Jurkat, Clone E6-1 (cell line): ENCODE data around the gene FBXW7.
"Not testable (repeated sequence)": the region's sequence is repeated elsewhere in the genome, so short reads cannot be mapped to it uniquely, and the experiment has no call there.

Source experiments
- DNase-seq: peaks from one replicate; pipeline ENCODE4 v3.0.0-alpha.2; 2011; ENCODE audit warnings: low read depth, low spot score
- H3K4me3 ChIP-seq: 2 replicates; pipeline ENCODE4 v1.5.1; 2011; ENCODE audit warnings: mild to moderate bottlenecking, low read length, control low read depth, moderate library complexity

Gene FBXW7

GRCh38 chr4:152556283-152556682, 20.4 kb upstream of the FBXW7 start:
- no peak overlapping the region for H3K4me3 ChIP-seq
- no peak for DNase-seq

GRCh38 chr4:152554742-152555141, 18.9 kb upstream of the FBXW7 start:
- no peak for DNase-seq
- H3K4me3 ChIP-seq, result no peak overlapping the region

- not testable (repeated sequence) for H3K4me3 ChIP-seq, DNase-seq
These were observed 14.8 kb upstream of the FBXW7 start for GRCh38 chr4:152550687-152551086.

GRCh38 chr4:152545088-152545487, 9.2 kb upstream of the FBXW7 start:
- DNase-seq, result no peak
- no peak overlapping the region for H3K4me3 ChIP-seq

GRCh38 chr4:152544533-152544932, 8.6 kb upstream of the FBXW7 start:
- DNase-seq, H3K4me3 ChIP-seq: not testable (repeated sequence)

GRCh38 chr4:152540941-152541340, 5.0 kb upstream of the FBXW7 start:
- no peak for DNase-seq
- H3K4me3 ChIP-seq, result no peak overlapping the region

GRCh38 chr4:152540293-152540674, 4.4 kb upstream of the FBXW7 start:
- no peak overlapping the region for H3K4me3 ChIP-seq
- no peak for DNase-seq

GRCh38 chr4:152539556-152540292, 3.8 kb upstream of the FBXW7 start:
- no peak for DNase-seq
- no peak overlapping the region for H3K4me3 ChIP-seq

- H3K4me3 ChIP-seq, result no peak overlapping the region
- DNase-seq, result no peak
These were observed 2.0 kb upstream of the FBXW7 start for GRCh38 chr4:152537881-152538280.

GRCh38 chr4:152536545-152537182, 772 bp upstream of the FBXW7 start:
- DNase-seq, result peak; percentile 77
- H3K4me3 ChIP-seq, result peak overlapping the region; percentile 92

GRCh38 chr4:152535360-152535902, 461 bp downstream of the FBXW7 start:
- H3K4me3 ChIP-seq, result peak overlapping the region; percentile 74
- no peak for DNase-seq

- H3K4me3 ChIP-seq, result peak overlapping the region; percentile 74
- no peak for DNase-seq
These were observed 1.1 kb downstream of the FBXW7 start for GRCh38 chr4:152534541-152535359.

- no peak overlapping the region for H3K4me3 ChIP-seq
- no peak for DNase-seq
These were observed 4.4 kb downstream of the FBXW7 start for GRCh38 chr4:152531479-152531878.

GRCh38 chr4:152530600-152530999, 5.3 kb downstream of the FBXW7 start:
- no peak overlapping the region for H3K4me3 ChIP-seq
- DNase-seq, result no peak

GRCh38 chr4:152529880-152530279, 6.0 kb downstream of the FBXW7 start:
- no peak for DNase-seq

GRCh38 chr4:152528060-152528459, 7.8 kb downstream of the FBXW7 start:
- H3K4me3 ChIP-seq, result no peak overlapping the region
- no peak for DNase-seq

More at GRCh38 chr4:152529880-152530279, 6.0 kb downstream of the FBXW7 start:
- H3K4me3 ChIP-seq, result no peak overlapping the region

- no peak for DNase-seq
- no peak overlapping the region for H3K4me3 ChIP-seq
These were observed 10.0 kb downstream of the FBXW7 start for GRCh38 chr4:152525878-152526277.

GRCh38 chr4:152524427-152524826, 11.5 kb downstream of the FBXW7 start:
- H3K4me3 ChIP-seq, result no peak overlapping the region
- DNase-seq, result no peak

- no peak for DNase-seq
These were observed 12.2 kb downstream of the FBXW7 start for GRCh38 chr4:152523731-152524130.

GRCh38 chr4:152522754-152523153, 13.1 kb downstream of the FBXW7 start:
- DNase-seq, result no peak
- no peak overlapping the region for H3K4me3 ChIP-seq

More at GRCh38 chr4:152523731-152524130, 12.2 kb downstream of the FBXW7 start:
- no peak overlapping the region for H3K4me3 ChIP-seq
